Uterus (tissue), 2 donors: ENCODE results near the gene CYP2B6.

Experiments used
- POLR2A ChIP-seq, 2 donors: fragments of 450-650 bp; IDR thresholded peaks; one replicate each; pipeline ENCODE4 v1.6.1; 2016; ENCODE audit warnings: antibody characterized with exemption in 2 of 2, mild to moderate bottlenecking in 1 of 2, moderate library complexity in 1 of 2
- TF ChIP-seq, protein P1 (sequence below), 4 experiments: fragments of 200-600 bp in 2 of 4; fragments of 450-650 bp in 2 of 4; sonication (generic) in 2 of 4; IDR thresholded peaks; one replicate each; pipeline ENCODE4 v1.5.1; 2016 to 2019; ENCODE audit warnings: antibody characterized with exemption in 4 of 4, mild to moderate bottlenecking in 2 of 4, moderate library complexity in 1 of 4

DNA sequence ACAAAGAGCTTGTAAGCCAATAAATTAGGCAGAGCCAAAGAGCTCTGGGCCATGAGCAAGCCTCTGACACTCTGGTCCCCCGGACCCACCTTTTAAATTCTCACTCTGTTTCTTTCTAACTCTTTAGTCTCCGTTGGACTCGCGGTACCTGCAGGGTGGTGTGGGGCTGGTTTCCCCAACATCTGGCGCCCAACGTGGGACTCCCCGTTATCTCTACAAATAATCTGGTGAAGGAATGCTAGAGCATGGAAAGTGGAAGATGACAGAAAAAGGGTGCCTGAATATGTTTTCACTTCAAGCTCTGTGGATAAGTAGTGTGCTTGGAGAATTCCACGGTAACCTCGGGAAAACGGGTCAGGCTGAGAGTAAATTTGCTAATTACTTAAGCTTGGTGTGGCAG lies 36.5 kb upstream of the CYP2B6 start:
- TF ChIP-seq, protein P1, sequence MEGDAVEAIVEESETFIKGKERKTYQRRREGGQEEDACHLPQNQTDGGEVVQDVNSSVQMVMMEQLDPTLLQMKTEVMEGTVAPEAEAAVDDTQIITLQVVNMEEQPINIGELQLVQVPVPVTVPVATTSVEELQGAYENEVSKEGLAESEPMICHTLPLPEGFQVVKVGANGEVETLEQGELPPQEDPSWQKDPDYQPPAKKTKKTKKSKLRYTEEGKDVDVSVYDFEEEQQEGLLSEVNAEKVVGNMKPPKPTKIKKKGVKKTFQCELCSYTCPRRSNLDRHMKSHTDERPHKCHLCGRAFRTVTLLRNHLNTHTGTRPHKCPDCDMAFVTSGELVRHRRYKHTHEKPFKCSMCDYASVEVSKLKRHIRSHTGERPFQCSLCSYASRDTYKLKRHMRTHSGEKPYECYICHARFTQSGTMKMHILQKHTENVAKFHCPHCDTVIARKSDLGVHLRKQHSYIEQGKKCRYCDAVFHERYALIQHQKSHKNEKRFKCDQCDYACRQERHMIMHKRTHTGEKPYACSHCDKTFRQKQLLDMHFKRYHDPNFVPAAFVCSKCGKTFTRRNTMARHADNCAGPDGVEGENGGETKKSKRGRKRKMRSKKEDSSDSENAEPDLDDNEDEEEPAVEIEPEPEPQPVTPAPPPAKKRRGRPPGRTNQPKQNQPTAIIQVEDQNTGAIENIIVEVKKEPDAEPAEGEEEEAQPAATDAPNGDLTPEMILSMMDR (IDR thresholded peaks at IDR 0.05) = no peak
- TF ChIP-seq POLR2A (IDR thresholded peaks at IDR 0.05) = no peak
